Mesendoderm (in vitro differentiated cells): ENCODE results near the gene KIAA0753.

Experiments used
- DNase-seq: peaks from one replicate; pipeline ENCODE4 v3.0.0; 2013
- H2AK5ac ChIP-seq: 2 replicates; pipeline ENCODE4 v1.6.1; 2013; ENCODE audit warnings: low read length, inconsistent platforms
- H2BK120ac ChIP-seq: 2 replicates; pipeline ENCODE4 v1.6.1; 2013; ENCODE audit warnings: low read depth, mild to moderate bottlenecking, low read length, moderate library complexity, mixed read lengths
- H2BK15ac ChIP-seq: replicated peaks from 2 replicates; pipeline ENCODE4 v1.6.1; 2013; ENCODE audit warnings: low read depth, mild to moderate bottlenecking, moderate library complexity
- H2BK5ac ChIP-seq: 2 replicates; pipeline ENCODE4 v1.6.1; 2013; ENCODE audit warnings: low read length, inconsistent platforms
- H3K18ac ChIP-seq: 2 replicates; pipeline ENCODE4 v1.6.1; 2013; ENCODE audit warnings: mild to moderate bottlenecking, low read length, mixed read lengths
- H3K23ac ChIP-seq: one replicate; pipeline ENCODE4 v1.6.1; 2013; ENCODE audit warnings: low read length
- H3K27ac ChIP-seq: 2 replicates; pipeline ENCODE4 v1.5.1; 2013; ENCODE audit warnings: low read depth, mild to moderate bottlenecking, inconsistent platforms, low read length, moderate library complexity
- H3K27me3 ChIP-seq: 2 replicates; pipeline ENCODE4 v1.6.1; 2013; ENCODE audit warnings: low read length, control low read depth, mild to moderate bottlenecking, inconsistent platforms; ENCODE audit not compliant: insufficient read depth, poor library complexity
- H3K36me3 ChIP-seq: 2 replicates; pipeline ENCODE4 v1.6.1; 2013; ENCODE audit warnings: low read length, inconsistent platforms; ENCODE audit not compliant: control insufficient read depth, insufficient read depth
- H3K4ac ChIP-seq: one replicate; pipeline ENCODE4 v1.6.1; 2013; ENCODE audit warnings: low read depth, mild to moderate bottlenecking, low read length, moderate library complexity
- H3K4me1 ChIP-seq: 2 replicates; pipeline ENCODE4 v1.6.1; 2013; ENCODE audit warnings: low read depth, low read length, inconsistent platforms; ENCODE audit not compliant: control insufficient read depth
- H3K4me2 ChIP-seq: 2 replicates; pipeline ENCODE4 v1.6.1; 2013; ENCODE audit warnings: low read length
- H3K4me3 ChIP-seq: 2 replicates; pipeline ENCODE4 v1.5.1; 2013; ENCODE audit warnings: mild to moderate bottlenecking, low read length
- H3K56ac ChIP-seq: one replicate; pipeline ENCODE4 v1.6.1; 2013; ENCODE audit warnings: low read length
- H3K79me1 ChIP-seq: 2 replicates; pipeline ENCODE4 v1.6.1; 2013; ENCODE audit warnings: low read length, inconsistent platforms
- H3K79me2 ChIP-seq: 2 replicates; pipeline ENCODE4 v1.6.1; 2013; ENCODE audit warnings: mild to moderate bottlenecking, low read length; ENCODE audit not compliant: control insufficient read depth, insufficient read depth
- H3K9ac ChIP-seq: 2 replicates; pipeline ENCODE4 v1.6.1; 2013; ENCODE audit warnings: low read length, inconsistent platforms
- H4K5ac ChIP-seq: one replicate; pipeline ENCODE4 v1.6.1; 2013; ENCODE audit warnings: low read length
- H4K8ac ChIP-seq: one replicate; pipeline ENCODE4 v1.6.1; 2013; ENCODE audit warnings: low read depth, mild to moderate bottlenecking, control low read depth, low read length, moderate library complexity
- WGBS: extraction: QIAGEN DNeasy Blood & Tissue Kit; methylation state at CpG from one replicate; pipeline ENCODE4 v1.1.7; 2013; ENCODE audit warnings: low lambda C conversion rate, missing lambda C conversion rate; ENCODE audit not compliant: insufficient coverage; ENCODE audit errors: extremely low coverage; 5-methylcytosine and 5-hydroxymethylcytosine counted together

Gene KIAA0753

DNA sequence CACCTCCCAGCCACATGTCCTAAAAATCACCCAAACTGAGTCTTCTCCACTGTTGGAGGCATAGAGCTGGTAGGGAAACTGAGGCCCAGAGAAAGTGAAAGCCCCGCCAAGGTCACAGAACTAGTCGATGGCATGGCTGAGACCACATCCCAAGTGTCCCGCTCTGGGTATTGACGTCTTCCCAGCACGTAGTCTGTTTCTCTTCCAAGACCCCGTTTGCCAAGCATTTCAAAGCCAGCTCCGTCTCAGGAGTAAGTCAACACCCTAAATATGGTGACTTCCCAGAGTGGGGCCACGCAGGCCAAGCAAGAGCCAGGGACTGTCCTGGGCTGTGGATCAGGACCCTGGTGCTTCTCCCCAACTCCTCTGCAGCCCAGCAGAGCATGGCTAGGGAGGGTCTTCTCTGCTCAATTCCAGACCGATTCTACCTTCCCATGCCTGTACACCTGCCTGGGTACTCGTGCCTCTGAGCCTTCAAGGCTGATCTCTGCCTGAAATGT lies 103.9 kb downstream of the KIAA0753 start:
- H3K27ac ChIP-seq, result no peak overlapping the region
- H2AK5ac ChIP-seq, result no peak overlapping the region
- no peak overlapping the region for H3K4me2 ChIP-seq
- no peaks in the 10 kb centered on the region for H3K79me1 ChIP-seq
- H3K18ac ChIP-seq, result no peak overlapping the region
- H3K4ac ChIP-seq, result no peak overlapping the region
- no peaks in the 10 kb centered on the region for H3K79me2 ChIP-seq
- no peak overlapping the region for H3K9ac ChIP-seq
- H3K4me3 ChIP-seq, result no peak overlapping the region
- H3K36me3 ChIP-seq, result no peaks in the 10 kb centered on the region
- no peaks in the 10 kb centered on the region for H3K27me3 ChIP-seq
- no peak overlapping the region for H3K56ac ChIP-seq
- H4K8ac ChIP-seq, result no peak overlapping the region
- no peaks in the 10 kb centered on the region for H3K4me1 ChIP-seq
- no peak overlapping the region for H4K5ac ChIP-seq
- DNase-seq, result no peak
- no peak overlapping the region for H2BK15ac ChIP-seq
- no peak overlapping the region for H2BK5ac ChIP-seq
- H2BK120ac ChIP-seq, result no peak overlapping the region
- no peak overlapping the region for H3K23ac ChIP-seq
- WGBS, result no CpG with 5 or more reads among the region's 10 CpGs

DNA sequence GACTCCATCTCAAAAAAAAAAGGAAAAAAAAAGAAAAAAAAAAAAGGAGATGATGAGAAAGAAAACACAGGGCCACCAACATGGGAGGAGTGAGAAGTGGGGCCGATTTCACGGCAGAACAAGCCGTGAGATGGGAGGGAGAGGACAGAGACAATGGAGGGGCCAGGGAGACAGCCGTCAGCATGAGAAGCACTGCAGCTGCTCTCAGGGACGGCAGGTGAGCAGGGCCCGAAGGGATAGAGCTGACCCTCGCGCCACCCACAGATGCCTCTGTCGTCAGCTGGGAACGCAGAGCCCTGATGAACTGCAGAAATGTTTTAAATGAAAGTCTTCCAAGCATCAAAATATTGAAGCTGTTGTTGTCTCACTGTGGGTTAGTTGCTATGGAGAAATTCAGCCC lies 104.5 kb downstream of the KIAA0753 start:
- Histone ChIP-seq H3K27me3 (no peaks in the 10 kb centered on the region), H4K5ac (no peak overlapping the region), H3K36me3 (no peaks in the 10 kb centered on the region), H3K9ac (no peak overlapping the region), H3K27ac (no peak overlapping the region), H2BK5ac (no peak overlapping the region), H3K4me3 (no peak overlapping the region), H2AK5ac (no peak overlapping the region), H3K79me2 (no peaks in the 10 kb centered on the region), H3K4me1 (no peaks in the 10 kb centered on the region), H3K18ac (no peak overlapping the region), H2BK120ac (no peak overlapping the region), H2BK15ac (no peak overlapping the region), H3K79me1 (no peaks in the 10 kb centered on the region), H3K4me2 (no peak overlapping the region), H3K56ac (no peak overlapping the region), H4K8ac (no peak overlapping the region), H3K23ac (no peak overlapping the region), H3K4ac (no peak overlapping the region)
- no peak for DNase-seq
- WGBS, result no CpG with 5 or more reads among the region's 10 CpGs

GRCh38 chr17:6534846-6535514 lies 105.5 kb downstream of the KIAA0753 start:
- Histone ChIP-seq H2AK5ac (no peak overlapping the region), H3K18ac (no peak overlapping the region), H3K4me3 (no peak overlapping the region), H3K79me1 (no peaks in the 10 kb centered on the region), H3K36me3 (no peaks in the 10 kb centered on the region), H2BK15ac (no peak overlapping the region), H3K27me3 (no peaks in the 10 kb centered on the region), H2BK120ac (no peak overlapping the region), H3K4me2 (no peak overlapping the region), H3K56ac (no peak overlapping the region), H3K4me1 (no peaks in the 10 kb centered on the region), H3K79me2 (no peaks in the 10 kb centered on the region), H4K8ac (no peak overlapping the region), H3K4ac (no peak overlapping the region), H3K9ac (no peak overlapping the region), H2BK5ac (no peak overlapping the region), H3K27ac (no peak overlapping the region), H3K23ac (no peak overlapping the region), H4K5ac (no peak overlapping the region)
- no peak for DNase-seq
- no CpG with 5 or more reads among the region's 3 CpGs for WGBS

DNA sequence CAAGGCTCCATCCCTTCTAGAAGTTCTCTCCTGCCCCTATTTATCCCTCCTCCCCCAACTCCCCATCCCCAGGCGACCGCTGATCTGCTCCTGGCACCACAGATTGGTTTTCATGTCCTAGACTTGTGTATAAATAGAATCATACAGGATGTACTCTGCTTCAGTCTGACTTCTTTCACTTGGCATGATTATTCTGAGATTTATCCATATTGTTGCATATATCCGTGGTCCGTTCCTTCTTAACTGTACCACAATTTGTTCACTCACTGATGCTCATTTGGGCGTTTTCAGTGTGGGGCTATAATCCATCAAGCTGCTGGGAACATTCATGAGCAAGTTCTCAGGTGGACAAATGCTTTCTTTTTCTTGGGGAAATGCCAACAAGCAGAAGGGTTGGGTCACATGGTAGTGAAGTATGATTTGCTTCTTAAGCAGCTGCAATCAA lies 108.0 kb downstream of the KIAA0753 start:
- no peak overlapping the region for H3K56ac ChIP-seq
- H2AK5ac ChIP-seq, result no peak overlapping the region
- no peak overlapping the region for H3K27ac ChIP-seq
- H3K79me1 ChIP-seq, result no peaks in the 10 kb centered on the region
- no peak overlapping the region for H2BK120ac ChIP-seq
- H3K9ac ChIP-seq, result no peak overlapping the region
- no peaks in the 10 kb centered on the region for H3K79me2 ChIP-seq
- no peak overlapping the region for H3K23ac ChIP-seq
- no peak overlapping the region for H3K4me2 ChIP-seq
- no peaks in the 10 kb centered on the region for H3K4me1 ChIP-seq
- no peaks in the 10 kb centered on the region for H3K27me3 ChIP-seq
- no peak overlapping the region for H4K8ac ChIP-seq
- no CpG with 5 or more reads among the region's 5 CpGs for WGBS
- H4K5ac ChIP-seq, result no peak overlapping the region
- no peak overlapping the region for H3K4me3 ChIP-seq
- no peak overlapping the region for H2BK5ac ChIP-seq
- H2BK15ac ChIP-seq, result no peak overlapping the region
- no peaks in the 10 kb centered on the region for H3K36me3 ChIP-seq
- DNase-seq, result no peak
- no peak overlapping the region for H3K18ac ChIP-seq
- no peak overlapping the region for H3K4ac ChIP-seq

DNA sequence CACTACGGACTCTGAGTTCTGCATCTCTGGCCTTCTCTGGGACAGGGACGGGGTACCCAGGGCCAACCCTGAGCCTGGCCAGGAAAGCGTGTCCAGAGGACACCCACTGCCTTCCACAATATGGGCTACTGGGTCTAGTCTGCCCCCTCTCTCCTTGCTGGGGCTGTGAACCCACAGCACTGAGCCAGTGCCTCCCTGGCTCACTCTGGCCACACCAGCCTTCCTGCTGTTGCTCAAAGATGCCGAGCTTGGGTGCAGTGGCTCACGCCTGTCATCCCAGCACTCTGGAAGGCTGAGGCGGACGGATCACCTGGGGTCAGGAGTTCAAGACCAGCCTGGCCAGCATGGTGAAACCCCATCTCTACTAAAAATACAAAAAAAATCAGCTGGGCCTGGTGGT lies 108.9 kb downstream of the KIAA0753 start:
- no CpG with 5 or more reads among the region's 7 CpGs for WGBS
- Histone ChIP-seq H3K56ac (no peak overlapping the region), H3K79me2 (no peaks in the 10 kb centered on the region), H3K23ac (no peak overlapping the region), H3K27ac (no peak overlapping the region), H2BK120ac (no peak overlapping the region), H2AK5ac (no peak overlapping the region), H3K4me1 (no peaks in the 10 kb centered on the region), H3K27me3 (no peaks in the 10 kb centered on the region), H3K4ac (no peak overlapping the region), H2BK5ac (no peak overlapping the region), H3K4me3 (no peak overlapping the region), H4K5ac (no peak overlapping the region), H3K18ac (no peak overlapping the region), H3K36me3 (no peaks in the 10 kb centered on the region), H3K4me2 (no peak overlapping the region), H2BK15ac (no peak overlapping the region), H3K79me1 (no peaks in the 10 kb centered on the region), H3K9ac (no peak overlapping the region), H4K8ac (no peak overlapping the region)
- no peak for DNase-seq
